ENCODE data around the gene TRAM2. TPM values are rescaled to one million over a fixed set of nuclear protein-coding genes. Genes with fewer than 3 reads are reported as not detected.

TRAM2 gene
- total and polyA plus RNA-seq, 2 donors (not counting 3 experiments of a cell fraction or from before 2014, with no cell fraction given) = 85.7 to 98.6 TPM

- no peak overlapping the region for H3K4me2 ChIP-seq (ENCODE audit: insufficient read depth, low read length)
- peaks cover 80% of the 10 kb centered on the region for H3K4me1 ChIP-seq (ENCODE audit: control insufficient read depth, extremely low read depth, insufficient read depth, low read length)
- H4K20me1 ChIP-seq (replicated peaks; ENCODE audit: control insufficient read depth, extremely low read depth, insufficient read depth, low read length) = no peaks in the 10 kb centered on the region
- peak overlapping the region; percentile 7 for H3K27ac ChIP-seq (ENCODE audit: insufficient read depth, low read depth, low read length)
- POLR2A ChIA-PET = no interaction called here
- TF ChIP-seq, protein P1, sequence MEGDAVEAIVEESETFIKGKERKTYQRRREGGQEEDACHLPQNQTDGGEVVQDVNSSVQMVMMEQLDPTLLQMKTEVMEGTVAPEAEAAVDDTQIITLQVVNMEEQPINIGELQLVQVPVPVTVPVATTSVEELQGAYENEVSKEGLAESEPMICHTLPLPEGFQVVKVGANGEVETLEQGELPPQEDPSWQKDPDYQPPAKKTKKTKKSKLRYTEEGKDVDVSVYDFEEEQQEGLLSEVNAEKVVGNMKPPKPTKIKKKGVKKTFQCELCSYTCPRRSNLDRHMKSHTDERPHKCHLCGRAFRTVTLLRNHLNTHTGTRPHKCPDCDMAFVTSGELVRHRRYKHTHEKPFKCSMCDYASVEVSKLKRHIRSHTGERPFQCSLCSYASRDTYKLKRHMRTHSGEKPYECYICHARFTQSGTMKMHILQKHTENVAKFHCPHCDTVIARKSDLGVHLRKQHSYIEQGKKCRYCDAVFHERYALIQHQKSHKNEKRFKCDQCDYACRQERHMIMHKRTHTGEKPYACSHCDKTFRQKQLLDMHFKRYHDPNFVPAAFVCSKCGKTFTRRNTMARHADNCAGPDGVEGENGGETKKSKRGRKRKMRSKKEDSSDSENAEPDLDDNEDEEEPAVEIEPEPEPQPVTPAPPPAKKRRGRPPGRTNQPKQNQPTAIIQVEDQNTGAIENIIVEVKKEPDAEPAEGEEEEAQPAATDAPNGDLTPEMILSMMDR (IDR thresholded peaks at IDR 0.05; ENCODE audit: extremely low read depth in 1 of 2, insufficient read depth in 1 of 2, low read depth in 1 of 2, low read length in 2 of 2) = no peak
- TF ChIP-seq GATA2 (IDR thresholded peaks at IDR 0.05; ENCODE audit: insufficient read depth, insufficient read length, low read depth, low read length) = no peak
- H3K79me2 ChIP-seq (ENCODE audit: control insufficient read depth, insufficient read depth, low read length) = peaks cover 64% of the 10 kb centered on the region
- intact Hi-C loops (cut with micrococcal nuclease) (loop anchor here (1.0 kb wide), 2 partner anchors 7 to 26 kb away; no protein-coding TSS in a partner anchor), dilution Hi-C loops (cut with MboI; ENCODE audit: extremely low pct_ligation_motif_present, low sequenced_read_pairs) (loop anchor here (25.0 kb wide), 1 partner anchor 124 kb away; the partner anchor contains the start of gene EFHC1)
- no peak overlapping the region for H3K9ac ChIP-seq (replicated peaks; ENCODE audit: extremely low read depth, insufficient read depth, low read length)
- BruUV-seq (replicated peaks) = no TSS peak
- DNase-seq (ENCODE audit: low read depth, low spot score) (no peak), FAIRE-seq (no peak)
- H3K4me3 ChIP-seq (replicated peaks in 1 of 3; ENCODE audit: insufficient read depth in 1 of 3, low read depth in 1 of 3, low read length in 3 of 3) = no peak overlapping the region
- no peaks in the 10 kb centered on the region for H3K27me3 ChIP-seq (ENCODE audit: control insufficient read depth in 2 of 2, insufficient read depth in 2 of 2, low read length in 2 of 2)
- H2AFZ ChIP-seq (ENCODE audit: low read depth, low read length) = no peak overlapping the region
- no peaks in the 10 kb centered on the region for H3K9me1 ChIP-seq (replicated peaks; ENCODE audit: control insufficient read depth, extremely low read depth, insufficient read depth, low read length)
- CTCF ChIA-PET = interaction anchor here (0.8 to 2.9 kb wide), 12 partner anchors 12 to 128 kb away, joined by 3 to 12 read pairs (median 3); partner anchors contain the start of gene TRAM2
- peaks cover 2 to 7% of the 10 kb centered on the region in 2 experiments for H3K36me3 ChIP-seq (ENCODE audit: control insufficient read depth in 2 of 2, extremely low read depth in 1 of 2, insufficient read depth in 2 of 2, low read length in 2 of 2)
- H3K9me3 ChIP-seq (replicated peaks; ENCODE audit: control insufficient read depth, insufficient read depth, low read length) = no peaks in the 10 kb centered on the region
Observed at GRCh38 chr6:52535711-52536423, 41.0 kb downstream of the TRAM2 start.

DNA sequence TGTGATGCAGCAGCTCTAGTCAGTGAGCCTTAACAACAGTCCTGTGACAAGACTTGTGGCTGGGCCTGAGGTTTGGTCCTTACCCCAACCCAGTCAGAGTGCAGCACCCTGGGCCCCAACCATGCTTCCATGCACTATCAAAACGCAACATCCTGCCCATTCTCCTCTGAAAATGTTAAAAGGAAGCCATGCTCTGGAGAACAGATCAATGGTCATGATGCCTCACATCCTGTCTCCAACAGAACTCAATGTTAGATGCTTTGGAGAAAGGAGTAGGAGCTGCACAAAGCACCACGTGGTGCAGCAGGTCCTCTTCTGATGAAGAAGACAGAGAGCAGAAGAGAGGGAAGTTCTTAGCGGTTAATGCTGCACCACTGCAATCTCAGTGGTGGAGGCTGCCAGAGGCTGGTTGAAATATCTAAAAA lies 41.9 kb downstream of the TRAM2 start:
- FAIRE-seq (peak; percentile 66), DNase-seq (ENCODE audit: low read depth, low spot score) (peak; percentile 53)
- ChIA-PET CTCF (interaction anchor here (0.7 to 2.9 kb wide), 10 partner anchors 10 to 127 kb away, joined by 3 to 12 read pairs (median 4); partner anchors contain the start of gene TRAM2), POLR2A (interaction anchor here (0.9 kb wide), 1 partner anchor 11 kb away, joined by 4 read pairs; no protein-coding TSS in a partner anchor)
- H3K79me2 ChIP-seq (ENCODE audit: control insufficient read depth, insufficient read depth, low read length) = peaks cover 61% of the 10 kb centered on the region
- peaks cover 71% of the 10 kb centered on the region for H3K4me1 ChIP-seq (ENCODE audit: control insufficient read depth, extremely low read depth, insufficient read depth, low read length)
- TF ChIP-seq, protein P1 (IDR thresholded peaks at IDR 0.05; ENCODE audit: extremely low read depth in 1 of 2, insufficient read depth in 1 of 2, low read depth in 1 of 2, low read length in 2 of 2) = no peak
- peak; percentile 69 for TF ChIP-seq GATA2 (IDR thresholded peaks at IDR 0.05; ENCODE audit: insufficient read depth, insufficient read length, low read depth, low read length)
- TF ChIP-seq JUN (IDR thresholded peaks at IDR 0.05; ENCODE audit: borderline replicate concordance, insufficient read depth, insufficient read length, low read depth) = peak; percentile 17
- TF ChIP-seq POLR2AphosphoS5 (IDR thresholded peaks at IDR 0.05; ENCODE audit: insufficient read depth, low read depth, low read length) = peak; percentile 83
- no peak for TF ChIP-seq EZH2 (IDR thresholded peaks at IDR 0.05; ENCODE audit: borderline replicate concordance, low read depth, low read length, severe bottlenecking)
- TF ChIP-seq FOS (IDR thresholded peaks at IDR 0.05; ENCODE audit: borderline replicate concordance, insufficient read depth, low read length) = peak; percentile 81
- peak; percentile 35 for TF ChIP-seq MYC (IDR thresholded peaks at IDR 0.05; ENCODE audit: low read depth, low read length)
- TF ChIP-seq, protein P2, sequence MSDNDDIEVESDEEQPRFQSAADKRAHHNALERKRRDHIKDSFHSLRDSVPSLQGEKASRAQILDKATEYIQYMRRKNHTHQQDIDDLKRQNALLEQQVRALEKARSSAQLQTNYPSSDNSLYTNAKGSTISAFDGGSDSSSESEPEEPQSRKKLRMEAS (IDR thresholded peaks at IDR 0.05; ENCODE audit: insufficient read depth, insufficient read length) = peak; percentile 83
- H3K4me3 ChIP-seq (replicated peaks in 1 of 3; ENCODE audit: insufficient read depth in 1 of 3, low read depth in 1 of 3, low read length in 3 of 3) = no peak overlapping the region
- H3K9me3 ChIP-seq (replicated peaks; ENCODE audit: control insufficient read depth, insufficient read depth, low read length) = no peaks in the 10 kb centered on the region
- dilution Hi-C loops (cut with MboI; ENCODE audit: extremely low pct_ligation_motif_present, low sequenced_read_pairs) (loop anchor here (25.0 kb wide), 1 partner anchor 123 kb away; the partner anchor contains the start of gene EFHC1), intact Hi-C loops (cut with micrococcal nuclease) (loop anchor here (1.0 kb wide), 2 partner anchors 8 to 25 kb away; no protein-coding TSS in a partner anchor)
- peaks cover 2 to 7% of the 10 kb centered on the region in 2 experiments for H3K36me3 ChIP-seq (ENCODE audit: control insufficient read depth in 2 of 2, extremely low read depth in 1 of 2, insufficient read depth in 2 of 2, low read length in 2 of 2)
- no peaks in the 10 kb centered on the region for H3K27me3 ChIP-seq (ENCODE audit: control insufficient read depth in 2 of 2, insufficient read depth in 2 of 2, low read length in 2 of 2)
- H2AFZ ChIP-seq (ENCODE audit: low read depth, low read length) = no peak overlapping the region
- peak overlapping the region; percentile 64 for H3K27ac ChIP-seq (ENCODE audit: insufficient read depth, low read depth, low read length)
- no peak overlapping the region for H3K9ac ChIP-seq (replicated peaks; ENCODE audit: extremely low read depth, insufficient read depth, low read length)
- no peak overlapping the region for H3K4me2 ChIP-seq (ENCODE audit: insufficient read depth, low read length)
- H3K9me1 ChIP-seq (replicated peaks; ENCODE audit: control insufficient read depth, extremely low read depth, insufficient read depth, low read length) = no peaks in the 10 kb centered on the region
- no TSS peak for BruUV-seq (replicated peaks)
- H4K20me1 ChIP-seq (replicated peaks; ENCODE audit: control insufficient read depth, extremely low read depth, insufficient read depth, low read length) = no peaks in the 10 kb centered on the region

All from endothelial cell of umbilical vein (primary cell).